A673 (cell line): ENCODE results near the gene SLC38A2. TPM values are rescaled to one million over a fixed set of nuclear protein-coding genes. Genes with fewer than 3 reads are reported as not detected.

Experiments used
- BruUV-seq: library from RNA; stranded (reverse); fragments of 400-500 nt; replicated peaks from 2 replicates; lab custom pipeline; 2021; lab: Mats Ljungman, UMichigan
- CTCF ChIA-PET: fragments of 300-600 bp; sonication (Branson Sonifier 250); formaldehyde crosslinking; loops from one replicate; lab custom pipeline; 2022; ENCODE audit warnings: antibody characterized with exemption; lab: Charles Lee
- POLR2A ChIA-PET: fragments of 300-600 bp; sonication (Branson Sonifier 250); formaldehyde crosslinking; loops from one replicate; lab custom pipeline; 2022; ENCODE audit warnings: antibody characterized with exemption; ENCODE audit not compliant: low non-redundant PET; lab: Charles Lee
- DNase-seq: peaks from one replicate; pipeline ENCODE4 v3.0.0-alpha.2; 2015; ENCODE audit warnings: low spot score
- H3K27ac ChIP-seq: fragments of 200-600 bp; sonication (generic); 2 replicates; pipeline ENCODE4 v1.5.1; 2016; ENCODE audit warnings: mixed run types, low read depth, mild to moderate bottlenecking, mixed read lengths, antibody characterized with exemption, low read length; ENCODE audit not compliant: poor library complexity, severe bottlenecking
- H3K27me3 ChIP-seq: fragments of 200-600 bp; sonication (generic); replicated peaks from 2 replicates; pipeline ENCODE4 v1.6.1; 2017; ENCODE audit warnings: mixed run types, low read depth, mild to moderate bottlenecking, mixed read lengths, antibody characterized with exemption, low read length; ENCODE audit not compliant: insufficient read depth, poor library complexity
- H3K36me3 ChIP-seq: fragments of 200-600 bp; sonication (generic); 2 replicates; pipeline ENCODE4 v1.6.1; 2016; ENCODE audit warnings: mixed run types, mild to moderate bottlenecking, mixed read lengths, antibody characterized with exemption, low read length; ENCODE audit not compliant: insufficient read depth, poor library complexity, severe bottlenecking
- H3K4me1 ChIP-seq: fragments of 200-600 bp; sonication (generic); 2 replicates; pipeline ENCODE4 v1.6.1; 2017; ENCODE audit warnings: mixed run types, mild to moderate bottlenecking, mixed read lengths, antibody characterized with exemption, low read length; ENCODE audit not compliant: insufficient read depth, poor library complexity, severe bottlenecking
- H3K4me3 ChIP-seq: fragments of 200-600 bp; sonication (generic); 2 replicates; pipeline ENCODE4 v1.5.1; 2016; ENCODE audit warnings: low read depth, mixed run types, mild to moderate bottlenecking, mixed read lengths, low read length; ENCODE audit not compliant: poor library complexity, severe bottlenecking
- H3K9me3 ChIP-seq: fragments of 200-600 bp; sonication (generic); 2 replicates; pipeline ENCODE4 v1.6.1; 2016; ENCODE audit warnings: mixed run types, low read depth, mild to moderate bottlenecking, mixed read lengths, antibody characterized with exemption, low read length; ENCODE audit not compliant: poor library complexity, severe bottlenecking
- CTCF ChIP-seq: fragments of 300-800, 200-600 bp; sonication (generic); conservative IDR thresholded peaks from 2 replicates; pipeline ENCODE4 v1.5.1; 2017; ENCODE audit warnings: low read depth, mild to moderate bottlenecking, antibody characterized with exemption, low read length, moderate library complexity, mixed read lengths
- EZH2 ChIP-seq: fragments of 200-600 bp; sonication (generic); IDR thresholded peaks from 2 replicates; pipeline ENCODE4 v1.6.1; 2017; ENCODE audit warnings: borderline replicate concordance, low read depth, mild to moderate bottlenecking, mixed read lengths, antibody characterized with exemption, low read length; ENCODE audit not compliant: poor library complexity, severe bottlenecking
- intact Hi-C: fragments of 100-400 bp; cut with micrococcal nuclease; formaldehyde crosslinking; loops from one replicate; pipeline ENCODE4 v1.10.0; 2022; ENCODE audit not compliant: unreplicated experiment
- total RNA-seq: library from RNA; stranded (reverse); gene quantifications from 2 replicates; pipeline ENCODE4 v1.2.3, GENCODE V29; 2021

Gene SLC38A2
- total RNA-seq, 1 experiment from 2014 or later = 440 TPM

- TF ChIP-seq CTCF (no peak), EZH2 (no peak)
- intact Hi-C loops = no loop called here
- no peak for DNase-seq
- no peaks in the 10 kb centered on the region for H3K9me3 ChIP-seq
- POLR2A ChIA-PET = no interaction called here
- no TSS peak for BruUV-seq
- no peak overlapping the region for H3K27ac ChIP-seq
- H3K27me3 ChIP-seq = no peaks in the 10 kb centered on the region
- H3K36me3 ChIP-seq = no peaks in the 10 kb centered on the region
- no peak overlapping the region for H3K4me3 ChIP-seq
- CTCF ChIA-PET = no interaction called here
- H3K4me1 ChIP-seq = peaks cover 7% of the 10 kb centered on the region
These were observed 37.9 kb upstream of the SLC38A2 start for GRCh38 chr12:46410495-46410894.

GRCh38 chr12:46409974-46410373 lies 37.4 kb upstream of the SLC38A2 start:
- POLR2A ChIA-PET = no interaction called here
- H3K27me3 ChIP-seq = no peaks in the 10 kb centered on the region
- no peaks in the 10 kb centered on the region for H3K9me3 ChIP-seq
- DNase-seq = no peak
- no peak overlapping the region for H3K27ac ChIP-seq
- peaks cover 7% of the 10 kb centered on the region for H3K4me1 ChIP-seq
- intact Hi-C loops = no loop called here
- H3K36me3 ChIP-seq = no peaks in the 10 kb centered on the region
- no peak overlapping the region for H3K4me3 ChIP-seq
- BruUV-seq = no TSS peak
- CTCF ChIA-PET = no interaction called here
- TF ChIP-seq CTCF (no peak), EZH2 (no peak)

- TF ChIP-seq CTCF (no peak), EZH2 (no peak)
- no peak for DNase-seq
- CTCF ChIA-PET = interaction anchor here (0.6 kb wide), 1 partner anchor 23 kb away, joined by 3 read pairs; no protein-coding TSS in a partner anchor
- intact Hi-C loops = no loop called here
- Histone ChIP-seq H3K27ac (no peak overlapping the region), H3K36me3 (no peaks in the 10 kb centered on the region), H3K4me1 (peaks cover 7% of the 10 kb centered on the region), H3K9me3 (no peaks in the 10 kb centered on the region), H3K4me3 (no peak overlapping the region), H3K27me3 (no peaks in the 10 kb centered on the region)
- no TSS peak for BruUV-seq
- POLR2A ChIA-PET = no interaction called here
These were observed 36.8 kb upstream of the SLC38A2 start for GRCh38 chr12:46409342-46409741.
